Right lobe of liver (tissue), 4 donors: ENCODE results near the gene PRR5L.

ENCODE experiments used
- POLR2A ChIP-seq: fragments of 450-650 bp; IDR thresholded peaks from one replicate; pipeline ENCODE4 v1.6.1; 2017; ENCODE audit warnings: antibody characterized with exemption, mild to moderate bottlenecking
- TF ChIP-seq, protein P1 (sequence below), 4 donors: fragments of 200-600 bp in 3 of 4; fragments of 450-650 bp in 1 of 4; IDR thresholded peaks; one replicate each; pipeline versions ENCODE4 v1.5.1 to v1.8.0; 2016 to 2022; ENCODE audit warnings: antibody characterized with exemption in 4 of 4, mild to moderate bottlenecking in 2 of 4
- donor health status: DM: no; HTN: no; CAD: no.
- donor health status: DM: no; HTN: no; CAD: no.
- donor health status: DM: no; HTN: yes; CAD: no.

DNA sequence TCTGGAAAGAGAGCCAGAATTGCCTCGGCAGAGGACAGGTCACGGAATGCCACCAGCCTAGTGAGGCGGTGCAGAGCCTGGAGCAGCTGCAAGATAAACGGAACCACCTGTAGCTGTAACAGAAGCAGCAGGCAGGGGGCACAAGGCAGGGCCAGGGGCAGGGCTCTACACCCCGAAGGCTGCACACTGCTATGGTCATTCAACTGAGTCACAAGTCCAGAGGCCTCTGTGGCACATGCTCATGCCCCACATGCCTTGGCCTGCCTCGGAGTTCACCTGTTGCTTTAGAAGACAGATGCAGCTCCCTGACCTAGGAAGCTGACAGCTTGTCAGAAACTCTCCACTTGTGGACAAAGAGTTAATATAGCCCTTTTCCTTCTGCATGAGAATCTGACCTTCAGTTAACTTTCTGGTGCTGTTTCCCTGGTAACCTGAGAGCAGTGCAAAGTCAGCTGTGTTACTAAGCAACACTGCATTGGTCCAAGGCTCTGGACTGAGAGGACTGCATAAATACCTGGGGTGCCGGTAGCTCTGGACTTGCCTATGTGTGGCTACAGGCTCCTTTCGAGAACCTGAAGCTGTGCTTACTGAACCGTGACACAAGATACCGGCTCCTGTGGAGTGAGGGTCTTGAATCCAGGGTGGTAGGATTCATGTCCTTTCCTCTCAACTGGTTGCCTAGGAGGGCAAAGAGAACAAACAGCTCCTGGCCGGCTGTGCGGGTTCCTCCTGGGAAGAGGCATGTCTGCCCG is 17.4 kb upstream of the PRR5L start:
- no peak for TF ChIP-seq POLR2A
- TF ChIP-seq, protein P1, sequence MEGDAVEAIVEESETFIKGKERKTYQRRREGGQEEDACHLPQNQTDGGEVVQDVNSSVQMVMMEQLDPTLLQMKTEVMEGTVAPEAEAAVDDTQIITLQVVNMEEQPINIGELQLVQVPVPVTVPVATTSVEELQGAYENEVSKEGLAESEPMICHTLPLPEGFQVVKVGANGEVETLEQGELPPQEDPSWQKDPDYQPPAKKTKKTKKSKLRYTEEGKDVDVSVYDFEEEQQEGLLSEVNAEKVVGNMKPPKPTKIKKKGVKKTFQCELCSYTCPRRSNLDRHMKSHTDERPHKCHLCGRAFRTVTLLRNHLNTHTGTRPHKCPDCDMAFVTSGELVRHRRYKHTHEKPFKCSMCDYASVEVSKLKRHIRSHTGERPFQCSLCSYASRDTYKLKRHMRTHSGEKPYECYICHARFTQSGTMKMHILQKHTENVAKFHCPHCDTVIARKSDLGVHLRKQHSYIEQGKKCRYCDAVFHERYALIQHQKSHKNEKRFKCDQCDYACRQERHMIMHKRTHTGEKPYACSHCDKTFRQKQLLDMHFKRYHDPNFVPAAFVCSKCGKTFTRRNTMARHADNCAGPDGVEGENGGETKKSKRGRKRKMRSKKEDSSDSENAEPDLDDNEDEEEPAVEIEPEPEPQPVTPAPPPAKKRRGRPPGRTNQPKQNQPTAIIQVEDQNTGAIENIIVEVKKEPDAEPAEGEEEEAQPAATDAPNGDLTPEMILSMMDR (IDR thresholded peaks at IDR 0.05): no peak
